Measurements from ENCODE around the gene CCNI. TPM values are rescaled to one million over a fixed set of nuclear protein-coding genes. Genes with fewer than 3 reads are reported as not detected.
"Not testable (repeated sequence)": the region's sequence is repeated elsewhere in the genome, so short reads cannot be mapped to it uniquely, and the experiment has no call there.

The CCNI gene
- total RNA-seq, 2 donors from 2014 or later: 159 to 260 TPM

GRCh38 chr4:77093401-77093800 is 17.6 kb upstream of the CCNI start:
- Histone ChIP-seq H3K9me3 (no peaks in the 10 kb centered on the region), H3K9ac (ENCODE audit: low read depth in 2 of 2, low read length in 2 of 2) (no peak overlapping the region), H3K4me3 (no peak overlapping the region), H3K36me3 (no peaks in the 10 kb centered on the region), H3K4me1 (no peaks in the 10 kb centered on the region), H3K27me3 (no peaks in the 10 kb centered on the region), H3K27ac (no peak overlapping the region)
- intact Hi-C loops (cut with DNase I): no loop called here
- no peak for TF ChIP-seq CTCF (IDR thresholded peaks at IDR 0.05)
- no peak for DNase-seq

- no peak for DNase-seq
- Histone ChIP-seq H3K4me3 (no peak overlapping the region), H3K4me1 (no peaks in the 10 kb centered on the region), H3K27ac (no peak overlapping the region), H3K36me3 (no peaks in the 10 kb centered on the region), H3K27me3 (no peaks in the 10 kb centered on the region), H3K9ac (ENCODE audit: low read depth in 2 of 2, low read length in 2 of 2) (no peak overlapping the region), H3K9me3 (no peaks in the 10 kb centered on the region)
- no peak for TF ChIP-seq CTCF (IDR thresholded peaks at IDR 0.05)
- intact Hi-C loops (cut with DNase I): no loop called here
These were observed 17.2 kb upstream of the CCNI start for GRCh38 chr4:77092975-77093374.

GRCh38 chr4:77089866-77090265 is 14.1 kb upstream of the CCNI start:
- no peak overlapping the region for H3K27ac ChIP-seq
- no peaks in the 10 kb centered on the region for H3K9me3 ChIP-seq
- TF ChIP-seq CTCF (IDR thresholded peaks at IDR 0.05): no peak
- no peaks in the 10 kb centered on the region for H3K4me1 ChIP-seq
- intact Hi-C loops (cut with DNase I): no loop called here
- H3K4me3 ChIP-seq: no peak overlapping the region
- no peaks in the 10 kb centered on the region for H3K36me3 ChIP-seq
- no peaks in the 10 kb centered on the region for H3K27me3 ChIP-seq
- H3K9ac ChIP-seq (ENCODE audit: low read depth in 2 of 2, low read length in 2 of 2): no peak overlapping the region
- no peak for DNase-seq

- DNase-seq; H3K4me3 ChIP-seq; H3K36me3 ChIP-seq; H3K27ac ChIP-seq; H3K9me3 ChIP-seq; H3K27me3 ChIP-seq; H3K9ac ChIP-seq (ENCODE audit: low read depth in 2 of 2, low read length in 2 of 2); intact Hi-C loops (cut with DNase I); H3K4me1 ChIP-seq: not testable (repeated sequence)
These were observed 11.2 kb upstream of the CCNI start for GRCh38 chr4:77087027-77087426.

GRCh38 chr4:77084019-77084639 is 8.3 kb upstream of the CCNI start:
- intact Hi-C loops (cut with DNase I): no loop called here
- Histone ChIP-seq H3K27ac (no peak overlapping the region), H3K4me3 (no peak overlapping the region)

More at GRCh38 chr4:77084019-77084639, 8.3 kb upstream of the CCNI start:
- H3K27me3 ChIP-seq: no peaks in the 10 kb centered on the region
- H3K9ac ChIP-seq (ENCODE audit: low read depth in 2 of 2, low read length in 2 of 2): no peak overlapping the region
- H3K36me3 ChIP-seq: no peaks in the 10 kb centered on the region
- H3K9me3 ChIP-seq: no peaks in the 10 kb centered on the region
- DNase-seq: no peak
- no peaks in the 10 kb centered on the region for H3K4me1 ChIP-seq
- TF ChIP-seq CTCF (IDR thresholded peaks at IDR 0.05): no peak
